ENCODE data around the gene PEX19.

The PEX19 gene

GRCh38 chr1:160284220-160284781, 632 bp downstream of the PEX19 start:
- peak overlapping the region; percentile 96 for H3K4me3 ChIP-seq (ENCODE audit: low read length)
- DNase-seq (ENCODE audit: low read depth, low spot score), result peak; percentile 12

GRCh38 chr1:160282807-160283206, 2.1 kb downstream of the PEX19 start:
- no peak for DNase-seq (ENCODE audit: low read depth, low spot score)
- H3K4me3 ChIP-seq (ENCODE audit: low read length), result no peak overlapping the region

- H3K4me3 ChIP-seq (ENCODE audit: low read length), result no peak overlapping the region
- DNase-seq (ENCODE audit: low read depth, low spot score), result no peak
These were observed 6.9 kb downstream of the PEX19 start for GRCh38 chr1:160277987-160278386.

- H3K4me3 ChIP-seq (ENCODE audit: low read length), result no peak overlapping the region
- no peak for DNase-seq (ENCODE audit: low read depth, low spot score)
These were observed 7.6 kb downstream of the PEX19 start for GRCh38 chr1:160277330-160277729.

GRCh38 chr1:160271025-160271424, 13.9 kb downstream of the PEX19 start:
- DNase-seq (ENCODE audit: low read depth, low spot score), result no peak
- no peak overlapping the region for H3K4me3 ChIP-seq (ENCODE audit: low read length)

- DNase-seq (ENCODE audit: low read depth, low spot score), result no peak
- H3K4me3 ChIP-seq (ENCODE audit: low read length), result no peak overlapping the region
These were observed 17.5 kb downstream of the PEX19 start for GRCh38 chr1:160267284-160267991.

- H3K4me3 ChIP-seq (ENCODE audit: low read length), result no peak overlapping the region
- no peak for DNase-seq (ENCODE audit: low read depth, low spot score)
These were observed 20.1 kb downstream of the PEX19 start for GRCh38 chr1:160264795-160265307.

- H3K4me3 ChIP-seq (ENCODE audit: low read length), result peak within 1 kb of the TSS; percentile 99
- peak; percentile 96 for DNase-seq (ENCODE audit: low read depth, low spot score)
These were observed 22.8 kb downstream of the PEX19 start, which contains the start of gene DCAF8 for GRCh38 chr1:160261893-160262794. TSS of gene DCAF8 (minus strand) at chr1:160262549. CDS start at chr1:160244008, 18,541 bp downstream.

- peak overlapping the region; percentile 99 for H3K4me3 ChIP-seq (ENCODE audit: low read length)
- DNase-seq (ENCODE audit: low read depth, low spot score), result peak; percentile 37
These were observed 23.4 kb downstream of the PEX19 start for GRCh38 chr1:160261556-160261892.

- no peak for DNase-seq (ENCODE audit: low read depth, low spot score)
These were observed 24.2 kb downstream of the PEX19 start for GRCh38 chr1:160260406-160261382.

GRCh38 chr1:160258177-160258798, 26.6 kb downstream of the PEX19 start:
- DNase-seq (ENCODE audit: low read depth, low spot score), result no peak
- no peak overlapping the region for H3K4me3 ChIP-seq (ENCODE audit: low read length)

More at GRCh38 chr1:160260406-160261382, 24.2 kb downstream of the PEX19 start:
- H3K4me3 ChIP-seq (ENCODE audit: low read length), result peak overlapping the region; percentile 99

- no peak overlapping the region for H3K4me3 ChIP-seq (ENCODE audit: low read length)
- no peak for DNase-seq (ENCODE audit: low read depth, low spot score)
These were observed 27.4 kb downstream of the PEX19 start for GRCh38 chr1:160257411-160258015.

- H3K4me3 ChIP-seq (ENCODE audit: low read length), result no peak overlapping the region
- no peak for DNase-seq (ENCODE audit: low read depth, low spot score)
These were observed 28.4 kb downstream of the PEX19 start for GRCh38 chr1:160256396-160257046.

- DNase-seq (ENCODE audit: low read depth, low spot score), result no peak
These were observed 29.1 kb downstream of the PEX19 start for GRCh38 chr1:160255781-160256300.

GRCh38 chr1:160251687-160252526, 33.0 kb downstream of the PEX19 start:
- no peak overlapping the region for H3K4me3 ChIP-seq (ENCODE audit: low read length)
- DNase-seq (ENCODE audit: low read depth, low spot score), result peak; percentile 45

More at GRCh38 chr1:160255781-160256300, 29.1 kb downstream of the PEX19 start:
- no peak overlapping the region for H3K4me3 ChIP-seq (ENCODE audit: low read length)

- H3K4me3 ChIP-seq (ENCODE audit: low read length), result no peak overlapping the region
- DNase-seq (ENCODE audit: low read depth, low spot score), result no peak
These were observed 33.9 kb downstream of the PEX19 start for GRCh38 chr1:160251011-160251410.
